ENCODE measurements around the gene SMG6. TPM values are rescaled to one million over a fixed set of nuclear protein-coding genes. Genes with fewer than 3 reads are reported as not detected.
A peak's percentile ranks its signal among the peaks of the same experiment; 100 is the strongest.

The SMG6 gene
- total and polyA plus RNA-seq, 2 of the 13 experiments (the other 11 are each of a cell fraction or from before 2014, with no cell fraction given): 4.6 to 14.6 TPM

DNA sequence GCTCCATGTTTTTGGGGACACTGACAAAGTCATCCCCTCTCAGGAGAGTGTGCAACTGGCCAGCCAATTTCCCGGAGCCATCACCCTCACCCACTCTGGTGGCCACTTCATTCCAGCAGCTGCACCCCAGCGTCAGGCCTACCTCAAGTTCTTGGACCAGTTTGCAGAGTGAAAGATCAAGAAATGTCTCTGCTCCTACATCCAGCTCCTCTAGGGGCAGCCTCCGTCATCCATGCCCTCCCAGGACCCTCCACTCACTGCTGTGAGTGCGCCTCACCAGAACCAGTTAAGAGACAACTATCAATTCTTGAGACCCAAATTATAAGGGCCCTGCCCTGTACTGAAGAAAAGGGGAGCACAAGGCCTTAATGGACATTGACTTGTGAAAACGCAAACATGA is 260.7 kb downstream of the SMG6 start:
- no peak overlapping the region for H3K27ac ChIP-seq (ENCODE audit: extremely low read length, insufficient read depth, low read length)
- in situ Hi-C loops (cut with HindIII; ENCODE audit: extremely low pct_ligation_motif_present, low pct_unique_long_range_greater_than_20kb): loop anchor here (25.0 kb wide), 1 partner anchor 331 kb away; the partner anchor contains the start of genes TLCD2 and WDR81
- H3K79me2 ChIP-seq (ENCODE audit: insufficient read depth, low read length): no peaks in the 10 kb centered on the region

More for the DNA sequence above, 260.7 kb downstream of the SMG6 start:
- Histone ChIP-seq H4K20me1 (ENCODE audit: insufficient read depth, low read length) (no peaks in the 10 kb centered on the region), H2AFZ (ENCODE audit: low read length) (no peak overlapping the region), H3K4me2 (ENCODE audit: low read depth, low read length) (peak overlapping the region; percentile 86), H3K4me3 (replicated peaks in 1 of 3; ENCODE audit: insufficient read depth in 1 of 3, low read depth in 2 of 3, low read length in 3 of 3) (peak overlapping the region in 2 of 3 experiments; percentile 70 to 81; a peak in 4 of 6 replicates), H3K36me3 (replicated peaks in 1 of 2; ENCODE audit: control insufficient read depth in 1 of 2, insufficient read depth in 2 of 2, low read length in 2 of 2) (peaks cover 4 to 15% of the 10 kb centered on the region in 2 experiments; a peak in 3 of 5 replicates), H3K9ac (ENCODE audit: insufficient read depth, low read depth, low read length) (peak overlapping the region; percentile 85), H3K9me3 (ENCODE audit: low read length) (no peaks in the 10 kb centered on the region), H3K4me1 (ENCODE audit: insufficient read depth, low read length) (peaks cover 8% of the 10 kb centered on the region), H3K27me3 (ENCODE audit: control insufficient read depth in 1 of 2, insufficient read depth in 2 of 2, low read length in 2 of 2) (no peaks in the 10 kb centered on the region)
- DNase-seq (ENCODE audit: low spot score): no peak
- no peak for ATAC-seq
- BruUV-seq (replicated peaks): TSS peak; percentile 64
- no peak for FAIRE-seq
- POLR2A ChIA-PET: no interaction called here
- intact Hi-C loops (cut with micrococcal nuclease; ENCODE audit: unreplicated experiment): no loop called here
- TF ChIP-seq KLF9 (CRISPR knock-in tag; IDR thresholded peaks at IDR 0.05; ENCODE audit: low read depth) (no peak), XRCC5 (optimal IDR thresholded peaks at IDR 0.05; ENCODE audit: low read length) (peak; percentile 12), ZNF3 (CRISPR knock-in tag; IDR thresholded peaks at IDR 0.05) (no peak), RFX5 (IDR thresholded peaks at IDR 0.05; ENCODE audit: low read depth, low read length) (no peak), THAP8 (CRISPR knock-in tag; IDR thresholded peaks at IDR 0.05; ENCODE audit: borderline replicate concordance) (no peak), PAF1 (CRISPR knock-in tag; IDR thresholded peaks at IDR 0.05) (no peak), FOXM1 (CRISPR knock-in tag; IDR thresholded peaks at IDR 0.05) (no peak), SUZ12 (IDR thresholded peaks at IDR 0.05; ENCODE audit: low read depth, low read length) (no peak)
- TF ChIP-seq, protein P1, sequence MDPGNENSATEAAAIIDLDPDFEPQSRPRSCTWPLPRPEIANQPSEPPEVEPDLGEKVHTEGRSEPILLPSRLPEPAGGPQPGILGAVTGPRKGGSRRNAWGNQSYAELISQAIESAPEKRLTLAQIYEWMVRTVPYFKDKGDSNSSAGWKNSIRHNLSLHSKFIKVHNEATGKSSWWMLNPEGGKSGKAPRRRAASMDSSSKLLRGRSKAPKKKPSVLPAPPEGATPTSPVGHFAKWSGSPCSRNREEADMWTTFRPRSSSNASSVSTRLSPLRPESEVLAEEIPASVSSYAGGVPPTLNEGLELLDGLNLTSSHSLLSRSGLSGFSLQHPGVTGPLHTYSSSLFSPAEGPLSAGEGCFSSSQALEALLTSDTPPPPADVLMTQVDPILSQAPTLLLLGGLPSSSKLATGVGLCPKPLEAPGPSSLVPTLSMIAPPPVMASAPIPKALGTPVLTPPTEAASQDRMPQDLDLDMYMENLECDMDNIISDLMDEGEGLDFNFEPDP (CRISPR knock-in tag; conservative IDR thresholded peaks at IDR 0.05): 0 out of 2 replicates have a peak, but pooled peaks have one; percentile 64
- CTCF ChIA-PET (ENCODE audit: low intra/inter-chr PET ratio, low total read pairs): interaction anchor here (1.9 kb wide), 1 partner anchor 134 kb away, joined by 8 read pairs; no protein-coding TSS in a partner anchor
- WGBS (ENCODE audit: low lambda C conversion rate): 95% methylated on average over 4 of the region's 5 CpGs

Measured in HepG2 (cell line).